Bronchial epithelial cell (primary cell): ENCODE results near the gene COX6A2. TPM values are rescaled to one million over a fixed set of nuclear protein-coding genes. Genes with fewer than 3 reads are reported as not detected.

Experiments used
- DNase-seq: peaks from one replicate; pipeline ENCODE4 v3.0.0-alpha.2; 2010; ENCODE audit warnings: low read depth
- FAIRE-seq: peaks from 2 replicates; lab custom pipeline; 2011; peaks lifted over from hg19 to GRCh38; lab: Jason Lieb, UNC
- H3K27me3 ChIP-seq: 2 replicates; pipeline ENCODE4 v1.5.1; 2011; ENCODE audit warnings: low read length; ENCODE audit not compliant: control insufficient read depth, insufficient read depth
- H3K36me3 ChIP-seq: 2 replicates; pipeline ENCODE4 v1.5.1; 2011; ENCODE audit warnings: low read length; ENCODE audit not compliant: control insufficient read depth, insufficient read depth
- H3K4me3 ChIP-seq: 2 replicates; pipeline ENCODE4 v1.5.1; 2011; ENCODE audit warnings: mild to moderate bottlenecking, low read depth, low read length, control low read depth
- total RNA-seq: library from RNA; depleted of rRNA; stranded (reverse); fragments of >200 nt; gene quantifications from 2 replicates; pipeline ENCODE4 v1.2.1, GENCODE V29; 2014
- TF ChIP-seq, protein P1 (sequence below): IDR thresholded peaks from 2 replicates; pipeline ENCODE4 v1.5.1; 2011; ENCODE audit warnings: mild to moderate bottlenecking, moderate library complexity, low read length, control low read depth, inconsistent platforms; ENCODE audit not compliant: insufficient read depth, severe bottlenecking

The COX6A2 gene
- total RNA-seq, 1 donor from 2014 or later = not detected

DNA sequence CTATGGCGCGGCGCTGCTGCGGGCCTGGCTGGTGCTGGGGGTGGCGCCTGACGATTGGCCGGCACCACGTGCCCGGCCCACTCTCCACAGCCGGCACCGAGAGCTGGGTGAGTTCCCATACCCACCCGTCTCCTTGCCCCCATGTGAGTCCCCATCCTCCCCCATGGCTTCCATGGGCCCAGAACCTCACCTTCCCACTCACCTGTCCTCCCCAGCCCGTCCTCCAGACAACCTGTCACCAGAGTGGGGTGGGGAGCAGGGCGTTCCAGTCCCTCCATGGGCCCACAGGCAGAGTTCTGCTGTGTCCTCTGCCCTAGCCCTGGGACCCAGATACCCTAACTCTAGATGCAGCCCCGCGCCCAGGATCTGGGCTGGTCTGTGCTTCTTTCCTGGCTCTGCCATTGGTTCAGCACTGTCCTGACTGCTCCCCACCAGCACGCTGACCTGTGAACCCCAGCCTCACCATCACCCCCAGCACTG is 36.7 kb upstream of the COX6A2 start:
- H3K36me3 ChIP-seq = peaks cover 11% of the 10 kb centered on the region
- H3K4me3 ChIP-seq = no peak overlapping the region
- no peaks in the 10 kb centered on the region for H3K27me3 ChIP-seq
- FAIRE-seq = no peak
- no peak for DNase-seq
- TF ChIP-seq, protein P1, sequence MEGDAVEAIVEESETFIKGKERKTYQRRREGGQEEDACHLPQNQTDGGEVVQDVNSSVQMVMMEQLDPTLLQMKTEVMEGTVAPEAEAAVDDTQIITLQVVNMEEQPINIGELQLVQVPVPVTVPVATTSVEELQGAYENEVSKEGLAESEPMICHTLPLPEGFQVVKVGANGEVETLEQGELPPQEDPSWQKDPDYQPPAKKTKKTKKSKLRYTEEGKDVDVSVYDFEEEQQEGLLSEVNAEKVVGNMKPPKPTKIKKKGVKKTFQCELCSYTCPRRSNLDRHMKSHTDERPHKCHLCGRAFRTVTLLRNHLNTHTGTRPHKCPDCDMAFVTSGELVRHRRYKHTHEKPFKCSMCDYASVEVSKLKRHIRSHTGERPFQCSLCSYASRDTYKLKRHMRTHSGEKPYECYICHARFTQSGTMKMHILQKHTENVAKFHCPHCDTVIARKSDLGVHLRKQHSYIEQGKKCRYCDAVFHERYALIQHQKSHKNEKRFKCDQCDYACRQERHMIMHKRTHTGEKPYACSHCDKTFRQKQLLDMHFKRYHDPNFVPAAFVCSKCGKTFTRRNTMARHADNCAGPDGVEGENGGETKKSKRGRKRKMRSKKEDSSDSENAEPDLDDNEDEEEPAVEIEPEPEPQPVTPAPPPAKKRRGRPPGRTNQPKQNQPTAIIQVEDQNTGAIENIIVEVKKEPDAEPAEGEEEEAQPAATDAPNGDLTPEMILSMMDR = no peak

DNA sequence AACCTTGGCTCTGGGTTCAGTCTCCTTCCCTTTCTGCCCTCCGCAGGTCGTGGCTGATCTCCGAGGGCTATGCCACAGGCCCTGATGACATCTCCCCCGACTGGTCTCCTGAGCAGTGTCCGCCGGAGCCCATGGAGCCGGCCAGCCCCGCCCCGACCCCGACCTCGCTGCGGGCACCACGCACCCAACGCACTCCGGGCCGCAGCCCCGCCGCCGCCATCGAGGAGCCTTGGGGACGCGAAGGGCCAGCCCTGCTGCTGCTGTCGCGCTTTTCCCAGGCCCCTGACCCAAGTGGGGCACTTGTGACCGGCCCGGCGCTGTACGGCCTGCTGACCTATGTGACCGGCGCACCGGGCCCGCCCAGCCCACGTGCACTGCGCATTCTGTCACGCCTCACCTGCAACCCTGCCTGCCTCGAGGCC is 36.2 kb upstream of the COX6A2 start:
- Histone ChIP-seq H3K4me3 (no peak overlapping the region), H3K36me3 (peaks cover 11% of the 10 kb centered on the region), H3K27me3 (no peaks in the 10 kb centered on the region)
- TF ChIP-seq, protein P1 = no peak
- FAIRE-seq = no peak
- no peak for DNase-seq

DNA sequence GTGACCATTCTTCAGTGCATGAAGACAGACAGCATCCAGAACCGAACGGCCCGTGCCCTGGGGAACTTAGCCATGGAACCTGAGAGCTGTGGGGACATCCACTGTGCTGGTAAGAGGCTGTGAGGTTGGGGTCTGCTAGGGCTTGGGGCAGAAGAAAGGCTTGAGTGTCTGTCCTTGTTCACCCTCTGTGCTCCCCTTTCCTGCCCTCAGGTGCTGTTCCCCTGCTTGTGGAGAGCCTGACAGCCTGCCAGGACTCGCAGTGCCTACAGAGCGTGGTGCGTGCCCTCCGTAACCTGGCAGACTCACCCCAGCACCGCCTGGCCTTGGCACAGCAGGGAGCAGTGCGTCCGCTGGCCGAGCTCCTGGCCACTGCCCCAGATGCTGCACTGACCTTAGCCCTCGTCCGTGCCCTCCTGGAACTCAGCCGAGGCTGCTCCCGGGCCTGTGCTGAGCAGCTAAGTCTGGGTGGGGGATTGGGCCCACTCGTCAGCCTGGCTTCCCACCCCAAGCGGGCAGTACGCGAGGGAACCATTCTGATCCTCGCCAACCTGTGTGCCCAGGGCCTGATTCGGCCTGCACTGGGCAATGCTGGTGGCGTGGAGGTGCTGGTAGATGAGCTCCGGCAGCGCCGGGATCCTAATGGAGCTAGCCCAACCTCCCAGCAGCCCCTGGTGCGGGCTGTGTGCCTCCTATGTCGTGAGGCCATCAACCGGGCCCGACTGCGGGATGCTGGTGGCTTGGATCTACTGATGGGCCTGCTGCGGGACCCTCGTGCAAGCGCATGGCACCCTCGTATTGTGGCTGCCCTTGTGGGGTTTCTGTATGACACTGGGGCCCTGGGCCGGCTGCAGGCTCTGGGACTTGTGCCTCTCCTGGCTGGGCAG is 34.0 kb upstream of the COX6A2 start:
- Histone ChIP-seq H3K36me3 (peaks cover 11% of the 10 kb centered on the region), H3K27me3 (no peaks in the 10 kb centered on the region), H3K4me3 (no peak overlapping the region)
- FAIRE-seq (no peak), DNase-seq (no peak)
- TF ChIP-seq, protein P1 = no peak

GRCh38 chr16:31461201-31461920 is 33.2 kb upstream of the COX6A2 start:
- H3K36me3 ChIP-seq = peaks cover 11% of the 10 kb centered on the region
- FAIRE-seq = no peak
- TF ChIP-seq, protein P1 = no peak

DNA sequence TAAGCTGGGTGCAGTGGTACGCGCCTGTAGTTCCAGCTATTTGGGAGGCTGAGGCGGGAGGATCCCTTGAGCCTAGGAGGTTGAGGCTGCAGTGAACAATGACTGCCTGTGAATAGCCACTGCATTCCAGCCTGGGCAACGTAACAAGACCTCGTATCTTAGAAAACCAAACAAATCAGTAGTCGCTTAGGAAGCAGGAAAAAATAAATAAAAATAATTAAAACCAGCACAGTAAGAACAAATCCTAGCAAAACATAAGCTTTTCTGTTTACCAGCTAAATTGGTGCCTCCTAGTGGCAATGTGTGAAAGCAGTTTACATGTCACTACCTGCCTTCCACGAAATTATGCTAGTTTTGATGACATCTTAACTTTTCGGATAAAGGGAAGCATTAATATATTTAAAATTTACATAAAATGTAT is 32.4 kb upstream of the COX6A2 start:
- DNase-seq (peak; percentile 66), FAIRE-seq (no peak)
- TF ChIP-seq, protein P1 = peak; percentile 71
- no peak overlapping the region for H3K4me3 ChIP-seq
- no peaks in the 10 kb centered on the region for H3K27me3 ChIP-seq
- peaks cover 8% of the 10 kb centered on the region for H3K36me3 ChIP-seq

More at GRCh38 chr16:31461201-31461920, 33.2 kb upstream of the COX6A2 start:
- H3K27me3 ChIP-seq = no peaks in the 10 kb centered on the region
- H3K4me3 ChIP-seq = no peak overlapping the region
- DNase-seq = no peak
